Panc1 (cell line): ENCODE measurements around the gene GALNT18. TPM values are rescaled to one million over a fixed set of nuclear protein-coding genes. Genes with fewer than 3 reads are reported as not detected.

ENCODE experiments used
- ATAC-seq: fragments of 200-7000 bp; cut with Tn5 transposase; 2 replicates; pipeline ENCODE4 v1.9.1; 2020; ENCODE audit warnings: mild to moderate bottlenecking, moderate library complexity
- BruUV-seq: library from RNA; stranded (reverse); fragments of 400-500 nt; replicated peaks from 2 replicates; lab custom pipeline; 2021; lab: Mats Ljungman, UMichigan
- CTCF ChIA-PET: fragments of 300-600 bp; sonication (Branson Sonifier 250); formaldehyde crosslinking; loops from one replicate; lab custom pipeline; 2022; ENCODE audit warnings: antibody characterized with exemption; lab: Charles Lee
- POLR2A ChIA-PET: fragments of 300-600 bp; sonication (Branson Sonifier 250); formaldehyde crosslinking; loops from one replicate; lab custom pipeline; 2022; ENCODE audit warnings: antibody characterized with exemption; lab: Charles Lee
- DNase-seq: peaks from one replicate; pipeline ENCODE4 v3.0.0-alpha.2; 2010; ENCODE audit warnings: low read depth, low spot score
- H3K27ac ChIP-seq: 2 replicates; pipeline ENCODE4 v1.5.1; 2011; ENCODE audit warnings: mild to moderate bottlenecking, low read length, inconsistent platforms
- H3K27me3 ChIP-seq: fragments of 200-500 bp; sonication (Bioruptor generic); 2 replicates; pipeline ENCODE4 v1.6.0; 2014; ENCODE audit warnings: low read length, inconsistent platforms; ENCODE audit not compliant: control insufficient read depth, insufficient read depth
- H3K36me3 ChIP-seq: fragments of 200-500 bp; sonication (Bioruptor generic); 2 replicates; pipeline ENCODE4 v1.5.1; 2014; ENCODE audit warnings: inconsistent platforms, mild to moderate bottlenecking, low read length, moderate library complexity; ENCODE audit not compliant: control insufficient read depth, insufficient read depth
- H3K4me1 ChIP-seq: 2 replicates; pipeline ENCODE4 v1.5.1; 2011; ENCODE audit warnings: inconsistent platforms, mild to moderate bottlenecking, low read length, moderate library complexity; ENCODE audit not compliant: control insufficient read depth, insufficient read depth
- H3K4me3 ChIP-seq, 2 experiments: 2 replicates each; pipeline ENCODE4 v1.5.1; 2011 to 2012; ENCODE audit warnings: low read depth in 2 of 2, low read length in 2 of 2, mild to moderate bottlenecking in 2 of 2, inconsistent platforms in 1 of 2, moderate library complexity in 1 of 2
- H3K9me3 ChIP-seq: fragments of 200-500 bp; sonication (Bioruptor generic); 2 replicates; pipeline ENCODE4 v1.5.1; 2014; ENCODE audit warnings: low read depth, mild to moderate bottlenecking, inconsistent platforms, low read length, moderate library complexity; ENCODE audit not compliant: control insufficient read depth, insufficient read depth
- POLR2AphosphoS5 ChIP-seq: IDR thresholded peaks from 2 replicates; pipeline ENCODE4 v1.6.1; 2012; ENCODE audit warnings: mild to moderate bottlenecking, low read depth, low read length, moderate library complexity
- SIN3A ChIP-seq: IDR thresholded peaks from 2 replicates; pipeline ENCODE4 v1.6.1; 2012; ENCODE audit warnings: low read depth, mild to moderate bottlenecking, low read length, moderate library complexity, borderline replicate concordance; ENCODE audit not compliant: insufficient read depth
- TCF7L2 ChIP-seq: IDR thresholded peaks from 2 replicates; pipeline ENCODE4 v1.6.1; 2011; ENCODE audit warnings: mild to moderate bottlenecking, low read depth, low read length, inconsistent platforms
- in situ Hi-C: cut with HindIII; loops from 2 replicates; pipeline ENCODE4 v1.10.0; 2016; ENCODE audit warnings: low sequenced_read_pairs, low pct_unique_long_range_greater_than_20kb
- intact Hi-C: fragments of 100-400 bp; cut with micrococcal nuclease; formaldehyde crosslinking; loops from one replicate; pipeline ENCODE4 v1.10.0; 2022; ENCODE audit not compliant: unreplicated experiment
- total RNA-seq: library from RNA; stranded (reverse); gene quantifications from one replicate; pipeline ENCODE4 v1.2.1, GENCODE V29; 2021; ENCODE audit not compliant: unreplicated experiment
- TF ChIP-seq, protein P1 (sequence below), 2 experiments: IDR thresholded peaks; 2 replicates each; pipeline ENCODE4 v1.6.1; 2011 to 2012; ENCODE audit warnings: low read depth in 2 of 2, control low read depth in 1 of 2, low read length in 1 of 2, mild to moderate bottlenecking in 1 of 2, moderate library complexity in 1 of 2; ENCODE audit not compliant: insufficient read depth in 1 of 2
- TF ChIP-seq, protein P2 (sequence below): fragments of 450-650 bp; IDR thresholded peaks from 2 replicates; pipeline ENCODE4 v1.5.1; 2017; ENCODE audit warnings: mild to moderate bottlenecking

The GALNT18 gene
- total RNA-seq, 1 experiment from 2014 or later: 8.6 TPM

DNA sequence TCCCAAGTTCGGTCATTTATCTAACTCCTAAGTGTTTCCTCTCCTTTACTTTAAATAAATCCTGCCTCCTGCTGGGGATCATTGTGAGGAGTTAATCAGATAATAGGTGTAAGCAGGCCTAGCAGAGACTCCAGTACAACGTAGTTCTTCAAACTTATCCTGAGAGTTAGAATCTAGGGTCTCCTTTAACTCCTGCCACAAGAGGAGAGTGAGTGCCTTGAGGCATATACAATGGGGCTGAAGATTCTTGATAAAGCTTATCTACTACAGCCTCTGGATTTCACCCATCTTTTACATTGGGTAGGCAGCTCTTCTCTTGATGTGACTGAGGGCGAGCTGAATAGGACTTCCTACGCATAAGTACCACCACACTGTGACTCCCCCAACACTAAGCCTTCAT lies 3.1 kb upstream of the GALNT18 start:
- H3K4me1 ChIP-seq: peaks cover 6% of the 10 kb centered on the region
- DNase-seq (no peak), ATAC-seq (no peak)
- in situ Hi-C loops: no loop called here
- TF ChIP-seq, protein P1, sequence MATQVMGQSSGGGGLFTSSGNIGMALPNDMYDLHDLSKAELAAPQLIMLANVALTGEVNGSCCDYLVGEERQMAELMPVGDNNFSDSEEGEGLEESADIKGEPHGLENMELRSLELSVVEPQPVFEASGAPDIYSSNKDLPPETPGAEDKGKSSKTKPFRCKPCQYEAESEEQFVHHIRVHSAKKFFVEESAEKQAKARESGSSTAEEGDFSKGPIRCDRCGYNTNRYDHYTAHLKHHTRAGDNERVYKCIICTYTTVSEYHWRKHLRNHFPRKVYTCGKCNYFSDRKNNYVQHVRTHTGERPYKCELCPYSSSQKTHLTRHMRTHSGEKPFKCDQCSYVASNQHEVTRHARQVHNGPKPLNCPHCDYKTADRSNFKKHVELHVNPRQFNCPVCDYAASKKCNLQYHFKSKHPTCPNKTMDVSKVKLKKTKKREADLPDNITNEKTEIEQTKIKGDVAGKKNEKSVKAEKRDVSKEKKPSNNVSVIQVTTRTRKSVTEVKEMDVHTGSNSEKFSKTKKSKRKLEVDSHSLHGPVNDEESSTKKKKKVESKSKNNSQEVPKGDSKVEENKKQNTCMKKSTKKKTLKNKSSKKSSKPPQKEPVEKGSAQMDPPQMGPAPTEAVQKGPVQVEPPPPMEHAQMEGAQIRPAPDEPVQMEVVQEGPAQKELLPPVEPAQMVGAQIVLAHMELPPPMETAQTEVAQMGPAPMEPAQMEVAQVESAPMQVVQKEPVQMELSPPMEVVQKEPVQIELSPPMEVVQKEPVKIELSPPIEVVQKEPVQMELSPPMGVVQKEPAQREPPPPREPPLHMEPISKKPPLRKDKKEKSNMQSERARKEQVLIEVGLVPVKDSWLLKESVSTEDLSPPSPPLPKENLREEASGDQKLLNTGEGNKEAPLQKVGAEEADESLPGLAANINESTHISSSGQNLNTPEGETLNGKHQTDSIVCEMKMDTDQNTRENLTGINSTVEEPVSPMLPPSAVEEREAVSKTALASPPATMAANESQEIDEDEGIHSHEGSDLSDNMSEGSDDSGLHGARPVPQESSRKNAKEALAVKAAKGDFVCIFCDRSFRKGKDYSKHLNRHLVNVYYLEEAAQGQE (IDR thresholded peaks at IDR 0.05; ENCODE audit: insufficient read depth in 1 of 2, low read depth in 2 of 2, low read length in 1 of 2): no peak
- TF ChIP-seq, protein P2, sequence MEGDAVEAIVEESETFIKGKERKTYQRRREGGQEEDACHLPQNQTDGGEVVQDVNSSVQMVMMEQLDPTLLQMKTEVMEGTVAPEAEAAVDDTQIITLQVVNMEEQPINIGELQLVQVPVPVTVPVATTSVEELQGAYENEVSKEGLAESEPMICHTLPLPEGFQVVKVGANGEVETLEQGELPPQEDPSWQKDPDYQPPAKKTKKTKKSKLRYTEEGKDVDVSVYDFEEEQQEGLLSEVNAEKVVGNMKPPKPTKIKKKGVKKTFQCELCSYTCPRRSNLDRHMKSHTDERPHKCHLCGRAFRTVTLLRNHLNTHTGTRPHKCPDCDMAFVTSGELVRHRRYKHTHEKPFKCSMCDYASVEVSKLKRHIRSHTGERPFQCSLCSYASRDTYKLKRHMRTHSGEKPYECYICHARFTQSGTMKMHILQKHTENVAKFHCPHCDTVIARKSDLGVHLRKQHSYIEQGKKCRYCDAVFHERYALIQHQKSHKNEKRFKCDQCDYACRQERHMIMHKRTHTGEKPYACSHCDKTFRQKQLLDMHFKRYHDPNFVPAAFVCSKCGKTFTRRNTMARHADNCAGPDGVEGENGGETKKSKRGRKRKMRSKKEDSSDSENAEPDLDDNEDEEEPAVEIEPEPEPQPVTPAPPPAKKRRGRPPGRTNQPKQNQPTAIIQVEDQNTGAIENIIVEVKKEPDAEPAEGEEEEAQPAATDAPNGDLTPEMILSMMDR: peak; percentile 4; the same call in 1 of the 2 replicates
- TF ChIP-seq POLR2AphosphoS5 (no peak), SIN3A (no peak)
- H3K4me3 ChIP-seq: no peak overlapping the region
- BruUV-seq: no TSS peak
- H3K36me3 ChIP-seq: no peaks in the 10 kb centered on the region; the same call in 1 of the 2 replicates
- H3K9me3 ChIP-seq: no peaks in the 10 kb centered on the region
- intact Hi-C loops: loop anchor here (5.0 kb wide), 1 partner anchor 162 kb away; no protein-coding TSS in a partner anchor
- POLR2A ChIA-PET: no interaction called here
- CTCF ChIA-PET: no interaction called here
- peaks cover 2% of the 10 kb centered on the region; the same call in 1 of the 2 replicates for H3K27me3 ChIP-seq
- no peak overlapping the region for H3K27ac ChIP-seq

DNA sequence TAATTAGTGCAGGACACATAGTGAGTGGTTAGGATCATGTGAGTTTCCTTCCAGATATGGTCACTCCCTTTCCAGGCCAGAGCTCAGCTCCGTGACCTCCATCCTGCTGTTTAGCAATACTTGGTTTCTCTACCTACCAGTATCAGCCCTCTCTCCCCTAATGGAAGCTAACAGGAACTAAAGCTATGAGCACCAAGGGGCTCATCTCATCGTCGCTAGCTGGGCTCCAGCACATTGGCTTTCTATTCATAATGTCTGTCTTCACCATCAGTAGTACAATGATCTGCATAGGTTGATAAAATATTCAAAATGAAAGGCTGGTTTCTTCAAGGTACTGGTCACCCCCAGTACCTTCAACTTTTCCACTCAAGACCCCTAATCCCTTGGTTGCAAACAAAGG lies 2.4 kb upstream of the GALNT18 start:
- DNase-seq: no peak
- no peaks in the 10 kb centered on the region; the same call in 1 of the 2 replicates for H3K36me3 ChIP-seq
- TF ChIP-seq TCF7L2: no peak
- TF ChIP-seq POLR2AphosphoS5: no peak
- TF ChIP-seq, protein P2: no peak
- TF ChIP-seq, protein P1 (IDR thresholded peaks at IDR 0.05; ENCODE audit: insufficient read depth in 1 of 2, low read depth in 2 of 2, low read length in 1 of 2): no peak
- TF ChIP-seq SIN3A: no peak
- peaks cover 9% of the 10 kb centered on the region for H3K4me1 ChIP-seq
- in situ Hi-C loops (no loop called here), intact Hi-C loops (loop anchor here (5.0 kb wide), 1 partner anchor 163 kb away; no protein-coding TSS in a partner anchor)
- H3K27ac ChIP-seq: no peak overlapping the region
- H3K27me3 ChIP-seq: peaks cover 2% of the 10 kb centered on the region; the same call in 1 of the 2 replicates
- no TSS peak for BruUV-seq
- no peaks in the 10 kb centered on the region for H3K9me3 ChIP-seq
- ChIA-PET POLR2A (no interaction called here), CTCF (no interaction called here)
- ATAC-seq: no peak
- H3K4me3 ChIP-seq: no peak overlapping the region
